Measurements from ENCODE around the gene PPP1R3A.
A peak's percentile ranks its signal among the peaks of the same experiment; 100 is the strongest.
"Not testable (repeated sequence)": the region's sequence is repeated elsewhere in the genome, so short reads cannot be mapped to it uniquely, and the experiment has no call there.

The PPP1R3A gene, protein sequence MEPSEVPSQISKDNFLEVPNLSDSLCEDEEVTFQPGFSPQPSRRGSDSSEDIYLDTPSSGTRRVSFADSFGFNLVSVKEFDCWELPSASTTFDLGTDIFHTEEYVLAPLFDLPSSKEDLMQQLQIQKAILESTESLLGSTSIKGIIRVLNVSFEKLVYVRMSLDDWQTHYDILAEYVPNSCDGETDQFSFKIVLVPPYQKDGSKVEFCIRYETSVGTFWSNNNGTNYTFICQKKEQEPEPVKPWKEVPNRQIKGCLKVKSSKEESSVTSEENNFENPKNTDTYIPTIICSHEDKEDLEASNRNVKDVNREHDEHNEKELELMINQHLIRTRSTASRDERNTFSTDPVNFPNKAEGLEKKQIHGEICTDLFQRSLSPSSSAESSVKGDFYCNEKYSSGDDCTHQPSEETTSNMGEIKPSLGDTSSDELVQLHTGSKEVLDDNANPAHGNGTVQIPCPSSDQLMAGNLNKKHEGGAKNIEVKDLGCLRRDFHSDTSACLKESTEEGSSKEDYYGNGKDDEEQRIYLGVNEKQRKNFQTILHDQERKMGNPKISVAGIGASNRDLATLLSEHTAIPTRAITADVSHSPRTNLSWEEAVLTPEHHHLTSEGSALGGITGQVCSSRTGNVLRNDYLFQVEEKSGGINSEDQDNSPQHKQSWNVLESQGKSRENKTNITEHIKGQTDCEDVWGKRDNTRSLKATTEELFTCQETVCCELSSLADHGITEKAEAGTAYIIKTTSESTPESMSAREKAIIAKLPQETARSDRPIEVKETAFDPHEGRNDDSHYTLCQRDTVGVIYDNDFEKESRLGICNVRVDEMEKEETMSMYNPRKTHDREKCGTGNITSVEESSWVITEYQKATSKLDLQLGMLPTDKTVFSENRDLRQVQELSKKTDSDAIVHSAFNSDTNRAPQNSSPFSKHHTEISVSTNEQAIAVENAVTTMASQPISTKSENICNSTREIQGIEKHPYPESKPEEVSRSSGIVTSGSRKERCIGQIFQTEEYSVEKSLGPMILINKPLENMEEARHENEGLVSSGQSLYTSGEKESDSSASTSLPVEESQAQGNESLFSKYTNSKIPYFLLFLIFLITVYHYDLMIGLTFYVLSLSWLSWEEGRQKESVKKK

DNA sequence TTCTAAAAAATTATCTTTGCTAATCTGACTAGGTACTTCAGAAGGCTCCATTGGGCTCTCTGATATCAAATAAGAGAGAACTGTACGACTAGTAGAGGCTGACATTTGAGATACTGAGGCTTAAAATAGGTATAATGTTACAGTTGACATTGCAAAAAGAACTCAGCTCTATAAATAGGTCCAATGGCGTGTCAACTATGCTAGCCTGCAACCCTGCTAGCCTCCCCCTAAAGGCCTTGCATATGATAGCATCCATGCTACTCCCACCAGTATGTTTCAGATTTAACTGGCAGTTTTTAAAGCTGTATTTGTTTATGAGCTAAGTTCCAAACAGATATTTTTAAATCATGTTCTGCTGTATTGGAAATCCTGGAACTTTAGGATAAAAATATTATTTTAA lies at the start of gene PPP1R3A:
TSS of gene PPP1R3A (minus strand) at position 64 of the 400 bp plus-strand sequence. CDS start at position 51, 13 bp downstream.
- DNase-seq (ENCODE audit: low spot score) = no peak

DNA sequence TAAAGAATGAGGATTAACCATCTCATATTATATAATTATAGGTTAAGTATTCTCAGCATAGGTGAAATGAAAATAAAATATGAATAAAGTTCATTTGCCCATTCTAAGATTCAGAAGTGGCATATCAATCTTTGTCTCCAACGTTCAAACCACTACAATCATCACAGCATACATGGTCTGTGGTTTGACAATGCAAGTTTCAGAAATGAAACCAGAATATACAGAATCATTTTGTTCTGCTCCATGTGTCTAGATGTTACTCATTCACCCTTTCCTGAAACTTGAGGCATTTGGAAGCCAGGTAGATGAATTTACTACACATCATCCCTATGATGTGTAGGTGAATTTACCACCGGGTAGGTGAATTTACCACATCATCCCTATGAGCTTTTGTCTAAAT lies 44.5 kb upstream of the PPP1R3A start:
- DNase-seq (ENCODE audit: low spot score) = no peak

DNA sequence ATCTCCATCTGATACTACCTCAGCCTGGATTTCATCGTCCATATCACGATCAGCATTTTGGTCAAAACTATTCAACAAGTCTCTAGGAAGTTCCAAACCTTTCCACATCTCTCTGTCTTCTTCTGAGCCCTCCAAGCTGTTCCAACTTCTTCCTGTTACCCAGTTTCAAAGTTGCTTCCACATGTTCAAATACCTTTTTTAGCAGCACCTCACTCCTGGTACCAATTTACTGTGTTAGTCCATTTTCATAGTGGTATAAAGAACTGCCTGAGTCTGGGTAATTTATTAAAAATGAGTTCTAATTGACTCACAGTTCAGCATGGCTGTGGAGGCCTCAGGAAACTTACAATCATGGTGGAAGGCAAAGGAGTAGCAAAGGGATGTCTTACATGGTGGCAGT lies 41.1 kb upstream of the PPP1R3A start:
- DNase-seq (ENCODE audit: low spot score) = no peak

DNA sequence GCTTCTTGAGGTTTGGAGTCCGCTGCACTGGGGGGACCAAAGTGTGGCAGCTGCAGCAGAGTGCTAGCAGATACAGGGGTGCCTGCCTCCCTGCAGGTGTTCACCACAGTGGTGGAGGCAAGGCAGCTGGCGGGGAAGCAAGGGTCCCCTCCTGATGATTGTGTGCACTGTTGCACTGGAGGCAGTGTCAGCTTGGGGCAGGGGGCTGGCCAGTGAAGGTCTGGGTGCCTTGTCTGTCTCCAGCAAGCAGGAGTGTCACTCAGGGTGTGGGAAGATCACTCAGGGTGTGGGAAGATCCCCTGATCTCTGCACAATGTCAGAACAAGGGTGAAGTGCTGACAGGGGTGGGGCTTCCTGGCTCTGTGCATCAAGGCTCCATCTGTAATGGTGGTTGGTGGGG lies 36.3 kb upstream of the PPP1R3A start:
- no peak for DNase-seq (ENCODE audit: low spot score)

DNA sequence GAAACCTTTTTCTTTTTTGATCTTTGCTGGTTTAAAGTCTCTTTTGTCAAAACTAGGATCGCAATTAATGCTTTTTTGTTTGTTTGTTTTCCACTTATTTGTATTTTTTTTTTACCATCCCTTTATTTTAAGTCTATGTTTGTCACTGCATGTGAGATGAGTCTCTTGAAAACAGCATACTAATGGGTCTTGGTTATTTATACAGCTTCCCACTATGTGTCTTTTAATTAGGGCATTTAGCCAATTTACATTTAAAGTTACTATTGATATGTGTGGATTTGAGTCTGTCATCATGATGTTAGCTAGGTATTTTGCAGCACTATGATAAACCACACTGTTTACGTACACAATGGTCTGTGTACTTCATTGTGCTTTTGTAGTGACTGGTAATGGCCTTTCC lies 34.7 kb upstream of the PPP1R3A start:
- DNase-seq (ENCODE audit: low spot score) = no peak

DNA sequence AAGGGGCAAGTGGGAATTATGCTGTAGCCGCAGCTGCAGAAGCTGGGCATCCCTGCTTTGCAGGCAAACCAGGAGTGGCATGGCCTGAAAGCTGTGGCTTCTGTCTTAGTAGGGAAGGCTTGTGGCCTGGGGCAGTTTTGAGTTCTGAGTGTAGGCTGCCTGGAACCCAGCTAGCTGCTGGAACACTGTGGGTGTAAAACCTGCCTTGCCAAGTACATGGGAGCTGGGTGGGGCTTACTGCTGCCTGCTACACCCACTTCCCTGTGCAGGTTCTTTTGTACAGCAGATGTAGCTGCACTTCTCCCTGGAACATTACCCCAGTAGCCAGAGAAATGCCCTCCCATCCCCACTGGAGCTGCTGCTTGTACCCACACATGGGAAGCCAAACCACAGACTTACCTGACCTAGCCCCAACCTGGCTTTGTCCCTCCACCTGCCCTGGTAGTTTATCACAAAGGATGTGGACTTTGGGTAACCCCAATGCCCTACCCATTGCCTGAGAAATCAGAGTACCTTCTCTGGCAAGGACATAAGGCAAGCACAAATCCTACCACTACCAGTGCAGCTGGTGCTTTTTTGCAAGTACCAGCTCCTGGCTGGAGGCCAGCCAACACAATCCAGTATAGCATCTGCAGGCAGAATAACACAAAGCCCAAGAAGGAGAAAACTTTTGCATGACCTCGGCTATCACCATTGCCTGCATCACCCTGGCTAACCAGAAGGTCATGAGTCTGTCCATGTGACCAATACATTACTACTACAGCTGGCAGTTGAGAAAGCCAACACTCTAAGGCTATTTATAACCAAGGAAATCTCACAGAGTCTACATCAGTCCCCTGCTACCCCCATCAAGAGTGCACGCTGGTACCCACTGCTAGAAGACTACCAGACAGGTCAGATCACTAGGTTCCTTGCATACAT lies 26.5 kb upstream of the PPP1R3A start:
- no peak for DNase-seq (ENCODE audit: low spot score)

DNA sequence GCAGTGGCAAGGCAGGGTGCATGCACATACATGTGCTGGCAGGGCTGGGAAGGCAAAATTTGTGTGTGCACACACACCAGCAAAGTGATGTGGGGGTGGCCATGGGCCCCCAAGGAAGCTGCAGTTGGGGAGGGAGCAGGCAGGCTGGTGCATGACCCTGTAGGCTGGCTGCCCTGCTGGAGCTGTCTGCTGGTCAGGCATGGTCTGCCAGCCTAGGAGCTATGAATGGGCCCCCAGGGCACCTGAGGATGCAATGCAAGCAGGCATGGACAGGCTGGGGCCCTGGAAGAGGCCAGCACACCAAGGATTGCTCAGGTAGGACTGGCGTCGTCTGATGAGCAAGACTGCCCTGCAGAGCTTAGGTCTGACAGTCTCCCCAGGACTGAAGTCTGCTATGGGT lies 18.2 kb upstream of the PPP1R3A start:
- no peak for DNase-seq (ENCODE audit: low spot score)

DNA sequence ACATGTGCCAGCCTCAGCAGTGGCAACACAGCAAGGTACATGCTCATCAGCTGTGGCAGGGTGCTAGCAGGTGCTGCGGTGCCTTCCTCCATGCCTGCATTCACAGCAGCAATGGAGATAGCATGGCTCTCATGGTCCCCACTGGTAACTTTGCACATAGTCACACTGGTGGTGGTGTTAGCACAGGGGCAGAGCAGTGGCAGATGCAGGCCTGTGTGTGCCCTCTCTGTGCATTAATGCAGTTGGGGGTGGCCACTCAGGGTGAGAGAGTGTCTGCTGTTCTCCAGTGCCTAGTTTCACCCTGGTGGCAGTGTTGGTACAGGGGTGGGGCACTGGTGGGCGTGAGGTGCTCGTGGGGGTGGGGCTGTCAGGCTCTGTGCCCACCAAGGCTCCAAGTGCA lies 17.7 kb upstream of the PPP1R3A start:
- no peak for DNase-seq (ENCODE audit: low spot score)

DNA sequence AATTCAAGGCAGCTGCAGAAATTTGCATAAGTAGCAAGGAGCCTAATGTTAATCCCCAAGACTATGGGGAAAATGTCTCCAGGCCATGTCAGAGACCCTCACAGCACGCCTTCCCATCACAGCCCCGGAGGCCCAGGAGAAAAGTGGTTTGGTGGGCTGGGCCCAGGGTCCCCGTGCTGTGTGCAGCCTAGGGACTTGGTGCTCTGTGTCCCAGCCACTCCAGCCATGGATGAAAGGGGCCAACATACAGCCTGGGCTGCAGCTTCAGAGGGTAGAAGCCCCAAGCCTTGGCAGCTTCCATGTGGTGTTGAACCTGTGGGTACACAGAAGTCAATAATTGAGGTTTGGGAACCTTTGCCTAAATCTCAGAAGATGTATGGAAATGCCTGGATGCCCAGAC lies 10.6 kb upstream of the PPP1R3A start:
- not testable (repeated sequence) for DNase-seq (ENCODE audit: low spot score)

DNA sequence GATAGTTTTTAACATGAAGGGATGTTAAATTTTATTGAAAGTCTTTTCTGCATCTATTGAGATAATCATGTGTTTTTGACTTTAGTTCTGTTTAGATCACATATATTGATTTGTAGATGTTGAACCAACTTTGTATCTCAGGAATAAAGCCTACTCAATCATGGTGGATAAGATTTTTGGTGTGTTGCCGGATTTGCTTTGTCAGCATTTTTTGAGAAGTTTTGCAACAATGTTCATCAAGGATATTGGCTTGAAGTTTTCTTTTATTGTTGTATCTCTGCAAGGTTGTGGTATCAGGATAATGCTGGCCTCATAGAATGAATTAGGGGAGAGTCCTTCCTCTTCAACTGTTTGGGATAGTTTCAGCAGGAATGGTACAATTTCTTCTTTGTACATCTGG lies 9.3 kb upstream of the PPP1R3A start:
- DNase-seq (ENCODE audit: low spot score) = no peak

DNA sequence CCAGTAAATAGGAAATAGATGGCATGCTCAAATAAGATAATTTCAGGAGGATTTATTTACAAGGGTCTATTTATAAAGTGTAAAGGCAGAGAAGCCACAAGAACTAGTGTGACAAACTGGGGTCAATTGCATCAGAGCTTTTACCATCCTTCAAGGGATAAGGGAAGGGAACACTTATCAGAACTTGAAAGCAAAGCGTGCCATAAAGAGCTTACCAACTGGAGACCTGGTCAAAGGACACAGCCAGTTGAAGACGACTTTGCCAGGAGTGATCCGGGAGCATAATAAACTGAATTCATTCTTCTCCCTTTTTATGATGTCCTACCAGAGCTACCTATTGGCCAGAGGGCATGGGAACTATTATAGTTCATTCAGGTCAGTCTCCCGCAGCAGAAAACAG lies 3.2 kb upstream of the PPP1R3A start:
- no peak for DNase-seq (ENCODE audit: low spot score)

DNA sequence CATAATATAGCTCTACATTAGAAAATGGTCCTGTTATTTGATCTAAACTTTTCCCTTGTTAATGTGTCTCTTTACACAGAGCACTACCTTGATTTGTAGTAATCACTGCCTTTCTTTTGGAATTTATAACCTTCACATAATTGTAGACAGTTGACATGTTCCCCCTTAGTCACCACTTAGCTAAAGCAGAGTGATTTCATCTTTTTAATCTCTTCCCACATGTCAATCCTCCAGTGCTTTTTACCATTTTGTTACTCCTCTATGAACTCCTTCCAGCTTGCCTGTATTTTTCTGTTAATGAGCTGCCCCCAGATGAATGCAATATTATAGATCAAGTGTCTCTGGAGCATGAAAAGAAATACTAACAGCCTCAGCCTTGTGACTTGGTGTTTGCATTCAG lies 2.6 kb upstream of the PPP1R3A start:
- no peak for DNase-seq (ENCODE audit: low spot score)

DNA sequence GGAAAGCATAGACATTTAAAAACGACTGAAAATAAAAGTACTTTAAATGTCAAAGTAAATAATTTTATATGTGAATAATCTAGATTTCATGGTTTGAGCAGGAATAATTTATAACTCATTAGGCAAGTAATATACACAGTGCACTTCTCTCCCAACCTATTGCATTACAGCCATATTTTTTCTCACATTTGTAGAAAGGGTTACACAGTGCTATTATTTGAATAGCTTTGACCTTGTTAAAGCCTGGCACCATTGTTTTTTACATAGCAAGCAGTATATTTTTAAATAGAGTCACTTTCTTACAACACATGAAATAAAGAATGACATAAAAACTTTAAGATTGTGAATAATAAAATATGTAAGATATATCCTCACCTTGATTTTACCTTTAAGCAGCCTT lies 969 bp downstream of the PPP1R3A start:
- no peak for DNase-seq (ENCODE audit: low spot score)

DNA sequence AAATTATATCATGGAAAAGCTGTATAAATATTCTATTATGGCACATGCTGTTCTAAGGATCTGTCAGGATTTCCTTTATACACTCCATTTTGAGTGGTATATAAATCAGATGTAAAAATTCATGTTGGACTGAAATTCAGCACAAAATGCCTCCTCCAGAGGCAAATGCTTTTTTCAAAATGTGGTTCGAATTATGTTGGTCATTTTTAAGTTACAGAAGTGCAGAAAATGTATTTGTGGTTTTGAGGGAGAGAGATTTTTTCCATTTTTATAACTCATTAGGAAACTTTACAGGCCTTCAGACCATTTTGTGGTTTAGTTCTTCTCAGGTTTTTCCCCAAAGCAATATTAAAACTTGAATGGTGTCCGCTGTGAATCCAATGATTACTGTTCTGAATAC lies 2.9 kb downstream of the PPP1R3A start:
- DNase-seq (ENCODE audit: low spot score) = no peak

DNA sequence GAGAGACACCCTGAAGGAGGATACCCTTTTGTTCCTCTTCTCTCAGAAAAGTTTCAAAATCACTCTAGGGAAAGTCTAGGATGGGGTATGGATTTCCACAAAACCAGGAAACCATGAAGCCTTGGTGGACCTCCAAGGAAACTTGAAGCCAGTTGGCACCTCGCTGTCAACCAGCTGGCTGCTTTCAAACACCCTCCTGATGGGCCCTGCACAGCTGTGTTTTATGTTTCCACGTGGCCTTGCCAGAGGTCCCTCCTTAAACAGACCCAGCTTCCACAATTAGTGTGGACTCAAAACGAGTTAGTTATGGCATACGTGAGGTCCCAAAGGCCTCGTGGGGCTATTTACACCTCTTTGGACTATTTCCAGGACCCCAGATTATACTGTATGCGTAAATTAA lies 5.9 kb downstream of the PPP1R3A start:
- no peak for DNase-seq (ENCODE audit: low spot score)

DNA sequence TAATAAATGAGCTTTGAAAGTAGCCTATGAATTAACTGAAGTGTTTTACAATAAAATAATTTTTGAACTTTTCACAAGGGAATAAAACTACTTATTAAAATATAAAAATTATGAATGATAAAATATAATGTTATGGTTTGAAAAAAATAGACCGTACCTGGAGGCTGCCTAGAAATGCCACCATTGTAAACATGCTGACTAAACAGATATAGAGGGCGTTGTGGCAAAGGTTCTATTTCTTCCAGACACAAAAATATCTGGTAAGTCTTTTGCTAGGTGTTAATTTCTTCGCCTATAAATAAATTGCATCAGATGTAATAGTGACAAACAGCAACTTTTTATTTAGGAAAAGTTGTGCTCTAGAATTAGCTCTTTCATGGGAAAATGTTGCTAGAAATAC lies 11.2 kb downstream of the PPP1R3A start:
- DNase-seq (ENCODE audit: low spot score) = no peak

DNA sequence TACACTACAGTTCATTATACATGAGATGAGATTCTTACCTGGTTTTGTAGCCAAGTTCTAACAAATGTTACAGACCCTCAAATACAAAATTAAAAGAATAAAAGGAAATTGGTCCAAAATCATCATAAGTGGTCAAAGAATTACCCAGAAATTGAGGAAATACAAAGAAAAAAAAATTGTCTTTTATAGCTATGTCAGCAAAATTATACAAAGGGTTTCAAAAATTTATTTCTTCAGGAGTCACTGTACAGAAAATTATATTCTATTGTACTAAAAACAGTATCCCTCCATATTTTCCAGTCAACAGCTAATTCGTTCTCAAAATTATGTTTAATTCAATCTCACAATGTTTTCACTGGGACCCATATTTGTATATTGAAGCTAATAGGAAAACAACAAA lies 14.3 kb downstream of the PPP1R3A start:
- no peak for DNase-seq (ENCODE audit: low spot score)

DNA sequence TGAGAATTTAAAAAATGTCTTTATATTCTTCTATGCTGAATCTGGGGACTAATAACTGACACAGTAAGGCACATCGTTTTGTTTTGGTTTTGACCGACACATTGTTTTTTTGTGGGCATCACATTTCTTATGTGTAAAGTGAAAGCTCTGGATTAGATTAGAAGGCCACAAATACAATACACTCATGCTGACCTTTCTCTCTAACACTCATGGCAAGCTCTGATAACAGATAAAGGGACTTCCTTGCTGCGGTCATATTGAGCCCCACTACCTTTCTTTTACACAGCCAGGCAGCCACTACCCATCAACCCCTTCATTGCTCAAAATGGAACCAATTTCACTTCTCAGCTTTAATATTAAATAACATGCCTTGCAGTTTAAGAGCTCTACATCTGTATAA lies 26.0 kb downstream of the PPP1R3A start:
- DNase-seq (ENCODE audit: low spot score) = no peak

DNA sequence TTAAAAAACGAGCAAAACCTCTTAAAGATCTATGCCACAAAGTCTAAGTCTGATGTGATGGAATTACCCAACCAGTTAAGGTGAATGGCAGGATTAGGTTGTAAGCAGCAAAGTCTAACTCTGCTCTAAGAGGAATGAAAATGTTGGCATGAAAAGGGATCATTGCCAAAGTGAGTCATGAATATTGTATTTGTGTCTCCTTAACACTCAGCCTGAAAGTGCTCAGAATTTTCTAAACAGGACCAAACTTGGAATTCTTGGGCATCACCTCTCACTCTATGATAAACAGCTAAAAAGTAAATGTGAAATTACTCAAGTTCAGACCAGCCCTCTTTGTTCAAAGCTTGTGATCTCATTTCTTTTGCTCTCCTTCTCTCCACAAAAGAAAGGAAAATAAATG lies 27.0 kb downstream of the PPP1R3A start:
- peak; percentile 22 for DNase-seq (ENCODE audit: low spot score)

DNA sequence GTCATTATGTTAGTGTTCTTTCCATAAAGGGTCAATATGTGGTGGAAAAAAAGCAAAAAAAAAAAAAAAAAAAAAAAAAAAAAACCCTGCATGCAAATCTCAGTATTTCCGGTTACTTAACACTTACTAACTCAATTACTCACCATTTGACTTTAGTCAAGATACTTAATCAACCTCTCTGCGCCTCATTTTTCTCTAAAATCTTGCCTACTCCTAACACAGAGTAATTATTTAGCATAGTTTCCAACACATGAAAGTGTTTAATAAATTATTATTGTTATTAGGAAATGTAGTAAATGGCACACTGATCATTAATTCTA lies 27.8 kb downstream of the PPP1R3A start:
- no peak for DNase-seq (ENCODE audit: low spot score)

DNA sequence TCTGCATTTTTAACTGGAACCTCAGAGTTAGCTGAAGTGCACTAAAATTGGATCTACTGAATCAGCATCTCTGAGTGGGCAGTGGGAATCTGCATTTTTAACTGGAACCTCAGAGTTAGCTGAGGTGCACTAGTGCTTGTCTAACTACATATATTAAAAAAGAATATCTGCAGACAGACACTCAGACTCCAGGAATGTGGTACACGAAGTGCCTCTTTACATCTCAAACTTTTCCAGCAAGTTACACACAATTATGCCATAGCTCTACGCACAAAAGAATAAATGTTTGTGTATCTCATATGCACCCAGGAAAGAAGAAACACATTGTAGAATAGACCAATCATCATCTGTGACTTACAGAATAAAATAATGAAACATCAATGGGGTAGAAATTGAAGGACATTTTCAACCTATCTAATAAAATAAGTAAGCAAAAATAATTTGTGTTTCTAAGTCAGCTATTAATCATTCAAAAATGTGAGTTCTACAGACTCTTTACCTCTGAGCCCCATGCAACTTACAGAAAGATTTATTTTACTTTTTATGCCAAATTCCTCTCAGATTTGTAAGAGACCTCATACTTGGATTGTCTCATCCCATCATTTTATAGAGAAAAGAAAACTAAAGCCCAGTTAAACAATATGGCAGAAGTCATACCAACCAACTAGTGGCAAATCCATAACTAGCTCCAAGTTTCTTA lies 28.3 kb downstream of the PPP1R3A start:
- no peak for DNase-seq (ENCODE audit: low spot score)

Data from kidney tubule cell (primary cell).